ENCODE results near the gene STX18. TPM values are rescaled to one million over a fixed set of nuclear protein-coding genes. Genes with fewer than 3 reads are reported as not detected.

STX18 gene
- total and polyA plus RNA-seq, 2 of the 13 experiments (the other 11 are each of a cell fraction or from before 2014, with no cell fraction given), result 23.9 to 37.1 TPM

DNA sequence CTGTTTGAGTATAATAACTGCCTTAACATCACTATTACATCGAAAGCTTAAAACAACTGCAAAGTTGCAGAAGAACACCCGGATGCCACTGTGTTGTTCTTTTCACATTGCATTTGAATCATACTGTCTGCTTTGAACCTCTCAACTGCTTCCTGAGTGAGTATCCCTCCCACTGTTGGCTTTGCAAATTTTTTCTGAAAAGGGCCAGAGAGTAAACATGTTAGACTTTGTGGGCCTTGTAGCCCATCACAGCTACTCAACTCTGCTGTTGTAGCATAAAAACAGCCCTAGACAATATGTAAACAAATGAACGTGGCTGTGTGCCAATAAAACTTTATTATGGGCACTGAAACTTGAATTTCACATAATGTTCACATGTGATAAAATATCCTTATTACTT, 78.9 kb downstream of the STX18 start (continued):
- TF ChIP-seq ZNF367 (CRISPR knock-in tag; IDR thresholded peaks at IDR 0.05; ENCODE audit: borderline replicate concordance), result no peak
- no peak for TF ChIP-seq ZNF713 (CRISPR knock-in tag; IDR thresholded peaks at IDR 0.05)
- TF ChIP-seq GATAD2A (CRISPR knock-in tag; IDR thresholded peaks at IDR 0.05), result peak; percentile 64; the same call in 1 of the 2 replicates
- peak; percentile 78; the same call in 1 of the 2 replicates for TF ChIP-seq SOX5 (CRISPR knock-in tag; IDR thresholded peaks at IDR 0.05; ENCODE audit: borderline replicate concordance)
- no peak for TF ChIP-seq XRCC5 (optimal IDR thresholded peaks at IDR 0.05; ENCODE audit: low read length)
- no peak for TF ChIP-seq ZNF124 (CRISPR knock-in tag; IDR thresholded peaks at IDR 0.05)
- TF ChIP-seq, protein P1, sequence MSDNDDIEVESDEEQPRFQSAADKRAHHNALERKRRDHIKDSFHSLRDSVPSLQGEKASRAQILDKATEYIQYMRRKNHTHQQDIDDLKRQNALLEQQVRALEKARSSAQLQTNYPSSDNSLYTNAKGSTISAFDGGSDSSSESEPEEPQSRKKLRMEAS (IDR thresholded peaks at IDR 0.05), result no peak
- TF ChIP-seq ZFP62 (CRISPR knock-in tag; IDR thresholded peaks at IDR 0.05), result no peak
- peak; percentile 51; the same call in 1 of the 2 replicates for TF ChIP-seq DPF2 (CRISPR knock-in tag; IDR thresholded peaks at IDR 0.05; ENCODE audit: borderline replicate concordance, low read depth)
- TF ChIP-seq ZFP37 (CRISPR knock-in tag; IDR thresholded peaks at IDR 0.05; ENCODE audit: borderline replicate concordance), result 0 out of 2 replicates have a peak, but pooled peaks have one; percentile 39
- TF ChIP-seq ZNF12 (CRISPR knock-in tag; IDR thresholded peaks at IDR 0.05), result 0 out of 2 replicates have a peak, but pooled peaks have one; percentile 65
- TF ChIP-seq NCOA5 (CRISPR knock-in tag; IDR thresholded peaks at IDR 0.05), result no peak
- TF ChIP-seq, protein P2, sequence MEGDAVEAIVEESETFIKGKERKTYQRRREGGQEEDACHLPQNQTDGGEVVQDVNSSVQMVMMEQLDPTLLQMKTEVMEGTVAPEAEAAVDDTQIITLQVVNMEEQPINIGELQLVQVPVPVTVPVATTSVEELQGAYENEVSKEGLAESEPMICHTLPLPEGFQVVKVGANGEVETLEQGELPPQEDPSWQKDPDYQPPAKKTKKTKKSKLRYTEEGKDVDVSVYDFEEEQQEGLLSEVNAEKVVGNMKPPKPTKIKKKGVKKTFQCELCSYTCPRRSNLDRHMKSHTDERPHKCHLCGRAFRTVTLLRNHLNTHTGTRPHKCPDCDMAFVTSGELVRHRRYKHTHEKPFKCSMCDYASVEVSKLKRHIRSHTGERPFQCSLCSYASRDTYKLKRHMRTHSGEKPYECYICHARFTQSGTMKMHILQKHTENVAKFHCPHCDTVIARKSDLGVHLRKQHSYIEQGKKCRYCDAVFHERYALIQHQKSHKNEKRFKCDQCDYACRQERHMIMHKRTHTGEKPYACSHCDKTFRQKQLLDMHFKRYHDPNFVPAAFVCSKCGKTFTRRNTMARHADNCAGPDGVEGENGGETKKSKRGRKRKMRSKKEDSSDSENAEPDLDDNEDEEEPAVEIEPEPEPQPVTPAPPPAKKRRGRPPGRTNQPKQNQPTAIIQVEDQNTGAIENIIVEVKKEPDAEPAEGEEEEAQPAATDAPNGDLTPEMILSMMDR (CRISPR knock-in tag; IDR thresholded peaks at IDR 0.05), result no peak
- TF ChIP-seq NR2F1 (CRISPR knock-in tag; IDR thresholded peaks at IDR 0.05), result no peak
- TF ChIP-seq, protein P3, sequence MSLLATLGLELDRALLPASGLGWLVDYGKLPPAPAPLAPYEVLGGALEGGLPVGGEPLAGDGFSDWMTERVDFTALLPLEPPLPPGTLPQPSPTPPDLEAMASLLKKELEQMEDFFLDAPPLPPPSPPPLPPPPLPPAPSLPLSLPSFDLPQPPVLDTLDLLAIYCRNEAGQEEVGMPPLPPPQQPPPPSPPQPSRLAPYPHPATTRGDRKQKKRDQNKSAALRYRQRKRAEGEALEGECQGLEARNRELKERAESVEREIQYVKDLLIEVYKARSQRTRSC (CRISPR knock-in tag; IDR thresholded peaks at IDR 0.05; ENCODE audit: low read depth), result no peak
- TF ChIP-seq, protein P4, sequence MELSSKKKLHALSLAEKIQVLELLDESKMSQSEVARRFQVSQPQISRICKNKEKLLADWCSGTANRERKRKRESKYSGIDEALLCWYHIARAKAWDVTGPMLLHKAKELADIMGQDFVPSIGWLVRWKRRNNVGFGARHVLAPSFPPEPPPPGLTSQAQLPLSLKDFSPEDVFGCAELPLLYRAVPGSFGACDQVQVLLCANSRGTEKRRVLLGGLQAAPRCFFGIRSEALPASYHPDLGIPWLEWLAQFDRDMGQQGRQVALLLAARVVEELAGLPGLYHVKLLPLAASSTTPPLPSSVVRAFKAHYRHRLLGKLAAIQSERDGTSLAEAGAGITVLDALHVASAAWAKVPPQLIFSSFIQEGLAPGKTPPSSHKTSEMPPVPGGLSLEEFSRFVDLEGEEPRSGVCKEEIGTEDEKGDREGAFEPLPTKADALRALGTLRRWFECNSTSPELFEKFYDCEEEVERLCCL (CRISPR knock-in tag; IDR thresholded peaks at IDR 0.05; ENCODE audit: borderline replicate concordance), result no peak
- no peak for TF ChIP-seq ZNF282 (IDR thresholded peaks at IDR 0.05; ENCODE audit: partially characterized antibody)
- no peak for TF ChIP-seq ZBTB8A (CRISPR knock-in tag; IDR thresholded peaks at IDR 0.05; ENCODE audit: borderline replicate concordance, low read depth)
- no peak for TF ChIP-seq SRSF9 (IDR thresholded peaks at IDR 0.05; ENCODE audit: borderline replicate concordance, insufficient read depth, low read depth, low read length, poor library complexity, severe bottlenecking)
- peak; percentile 52 for TF ChIP-seq TEAD3 (CRISPR knock-in tag; optimal IDR thresholded peaks at IDR 0.05; ENCODE audit: borderline replicate concordance)
- TF ChIP-seq NCOA2 (CRISPR knock-in tag; IDR thresholded peaks at IDR 0.05), result peak; percentile 37; the same call in 1 of the 2 replicates
- TF ChIP-seq TCF7L2 (IDR thresholded peaks at IDR 0.05; ENCODE audit: low read depth, low read length), result no peak
- TF ChIP-seq, protein P5, sequence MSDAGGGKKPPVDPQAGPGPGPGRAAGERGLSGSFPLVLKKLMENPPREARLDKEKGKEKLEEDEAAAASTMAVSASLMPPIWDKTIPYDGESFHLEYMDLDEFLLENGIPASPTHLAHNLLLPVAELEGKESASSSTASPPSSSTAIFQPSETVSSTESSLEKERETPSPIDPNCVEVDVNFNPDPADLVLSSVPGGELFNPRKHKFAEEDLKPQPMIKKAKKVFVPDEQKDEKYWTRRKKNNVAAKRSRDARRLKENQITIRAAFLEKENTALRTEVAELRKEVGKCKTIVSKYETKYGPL (CRISPR knock-in tag; IDR thresholded peaks at IDR 0.05), result no peak
- TF ChIP-seq TCF7 (IDR thresholded peaks at IDR 0.05; ENCODE audit: low read depth), result peak; percentile 85
- TF ChIP-seq THAP11 (CRISPR knock-in tag; IDR thresholded peaks at IDR 0.05), result no peak

All from HepG2 (cell line).